ENCODE measurements around the gene MYO7B. TPM values are rescaled to one million over a fixed set of nuclear protein-coding genes. Genes with fewer than 3 reads are reported as not detected.

MYO7B gene
- total RNA-seq, 1 experiment from 2014 or later, result 28.0 TPM

GRCh38 chr2:127606625-127607398 is 71.3 kb downstream of the MYO7B start:
- H3F3A ChIP-seq (ENCODE audit: low read length, unreplicated experiment), result no peaks in the 10 kb centered on the region
- H2AFZ ChIP-seq (ENCODE audit: low read length), result no peak overlapping the region
- H3K9ac ChIP-seq (ENCODE audit: low read length), result no peak overlapping the region
- H3K27ac ChIP-seq (ENCODE audit: low read length), result no peak overlapping the region
- no peak overlapping the region for H3K4me3 ChIP-seq (ENCODE audit: low read length)
- no peaks in the 10 kb centered on the region for H3K79me2 ChIP-seq (ENCODE audit: low read length)
- BruUV-seq (replicated peaks), result no TSS peak
- ATAC-seq (no peak), DNase-seq (no peak)
- H3K27me3 ChIP-seq (ENCODE audit: low read length), result no peaks in the 10 kb centered on the region
- no peaks in the 10 kb centered on the region for H3K36me3 ChIP-seq (ENCODE audit: low read depth, low read length)
- no peak overlapping the region for H3K4me2 ChIP-seq (ENCODE audit: low read length)
- intact Hi-C loops (cut with micrococcal nuclease), result no loop called here
- no peaks in the 10 kb centered on the region for H4K20me1 ChIP-seq (ENCODE audit: low read length)
- ChIA-PET POLR2A (ENCODE audit: unreplicated experiment) (no interaction called here), CTCF (no interaction called here)
- H3K9me3 ChIP-seq (ENCODE audit: low read length), result 0 out of 2 replicates have a peak, but pooled peaks cover 5% of the 10 kb centered on the region
- no peaks in the 10 kb centered on the region for H3K4me1 ChIP-seq (ENCODE audit: insufficient read depth, low read length)
- H3K9me2 ChIP-seq (replicated peaks; ENCODE audit: low read length), result no peaks in the 10 kb centered on the region
- no peak for TF ChIP-seq EZH2 (IDR thresholded peaks at IDR 0.05; ENCODE audit: low read length, unreplicated experiment)
- TF ChIP-seq EZH2phosphoT487 (IDR thresholded peaks at IDR 0.05; ENCODE audit: borderline replicate concordance, low read length), result no peak
- no peak for TF ChIP-seq CTCF (conservative IDR thresholded peaks at IDR 0.05; ENCODE audit: low read depth, low read length)

GRCh38 chr2:127607399-127607908 is 72.0 kb downstream of the MYO7B start:
- no TSS peak for BruUV-seq (replicated peaks)
- TF ChIP-seq CTCF (conservative IDR thresholded peaks at IDR 0.05; ENCODE audit: low read depth, low read length) (no peak), EZH2 (IDR thresholded peaks at IDR 0.05; ENCODE audit: low read length, unreplicated experiment) (no peak), EZH2phosphoT487 (IDR thresholded peaks at IDR 0.05; ENCODE audit: borderline replicate concordance, low read length) (no peak)
- Histone ChIP-seq H2AFZ (ENCODE audit: low read length) (no peak overlapping the region), H3K4me1 (ENCODE audit: insufficient read depth, low read length) (no peaks in the 10 kb centered on the region), H3K9me2 (replicated peaks; ENCODE audit: low read length) (no peaks in the 10 kb centered on the region), H3K9ac (ENCODE audit: low read length) (no peak overlapping the region), H3K79me2 (ENCODE audit: low read length) (no peaks in the 10 kb centered on the region), H4K20me1 (ENCODE audit: low read length) (no peaks in the 10 kb centered on the region), H3K4me3 (ENCODE audit: low read length) (no peak overlapping the region), H3K27ac (ENCODE audit: low read length) (no peak overlapping the region), H3K27me3 (ENCODE audit: low read length) (no peaks in the 10 kb centered on the region), H3F3A (ENCODE audit: low read length, unreplicated experiment) (no peaks in the 10 kb centered on the region), H3K9me3 (ENCODE audit: low read length) (0 out of 2 replicates have a peak, but pooled peaks cover 1% of the 10 kb centered on the region), H3K4me2 (ENCODE audit: low read length) (no peak overlapping the region), H3K36me3 (ENCODE audit: low read depth, low read length) (no peaks in the 10 kb centered on the region)
- intact Hi-C loops (cut with micrococcal nuclease), result no loop called here
- POLR2A ChIA-PET (ENCODE audit: unreplicated experiment), result no interaction called here
- no peak for ATAC-seq
- DNase-seq, result no peak
- CTCF ChIA-PET, result no interaction called here
